Naive B cell (primary cell): ENCODE measurements around the gene UBR1. TPM values are rescaled to one million over a fixed set of nuclear protein-coding genes. Genes with fewer than 3 reads are reported as not detected.

Experiments used
- ATAC-seq, 2 donors: fragments of 150-1000 bp; cut with Tn5 transposase; 2 replicates each; pipeline ENCODE4 v1.10.0; 2021; ENCODE audit warnings: low read depth in 2 of 2, mild to moderate bottlenecking in 2 of 2, moderate library complexity in 2 of 2
- DNase-seq: peaks from one replicate; pipeline ENCODE4 v3.0.0; 2022
- H3K27ac Mint-ChIP-seq, 6 donors: one replicate each; pipeline ENCODE4 v1.8.0; 2020 to 2022; ENCODE audit warnings: mild to moderate bottlenecking in 6 of 6, mixed read lengths in 6 of 6, moderate library complexity in 5 of 6, inconsistent platforms in 2 of 6
- H3K27me3 Mint-ChIP-seq, 3 donors: one replicate each; pipeline ENCODE4 v1.8.0; 2021 to 2022; ENCODE audit warnings: mixed read lengths in 3 of 3, mild to moderate bottlenecking in 1 of 3
- H3K36me3 Mint-ChIP-seq, 2 donors: one replicate each; pipeline ENCODE4 v1.8.0; 2020 to 2022; ENCODE audit warnings: mixed read lengths in 2 of 2, inconsistent platforms in 1 of 2, mild to moderate bottlenecking in 1 of 2
- H3K4me1 Mint-ChIP-seq, 3 donors: one replicate each; pipeline ENCODE4 v1.8.0; 2020 to 2022; ENCODE audit warnings: mixed read lengths in 3 of 3, inconsistent platforms in 1 of 3, mild to moderate bottlenecking in 1 of 3, moderate library complexity in 1 of 3
- H3K4me3 Mint-ChIP-seq, 8 donors: one replicate each; pipeline ENCODE4 v1.8.0; 2020 to 2022; ENCODE audit warnings: mild to moderate bottlenecking in 8 of 8, mixed read lengths in 8 of 8, moderate library complexity in 8 of 8, inconsistent platforms in 2 of 8
- H3K9me3 Mint-ChIP-seq, 7 donors: one replicate each; pipeline ENCODE4 v1.8.0; 2020 to 2022; ENCODE audit warnings: mixed read lengths in 7 of 7, mild to moderate bottlenecking in 5 of 7, inconsistent platforms in 2 of 7, moderate library complexity in 1 of 7
- polyA plus RNA-seq, 6 donors: library from polyadenylated mRNA; unstranded; fragments of 300-500 nt; fragmentation: Illumina TruSeq; gene quantifications; one replicate each; pipeline ENCODE4 v1.2.3, GENCODE V29; 2021; ENCODE audit warnings: low read depth in 6 of 6

Gene UBR1
- polyA plus RNA-seq: 10 to 100 TPM; 16.7 to 32.8 (median 20.5) TPM

DNA sequence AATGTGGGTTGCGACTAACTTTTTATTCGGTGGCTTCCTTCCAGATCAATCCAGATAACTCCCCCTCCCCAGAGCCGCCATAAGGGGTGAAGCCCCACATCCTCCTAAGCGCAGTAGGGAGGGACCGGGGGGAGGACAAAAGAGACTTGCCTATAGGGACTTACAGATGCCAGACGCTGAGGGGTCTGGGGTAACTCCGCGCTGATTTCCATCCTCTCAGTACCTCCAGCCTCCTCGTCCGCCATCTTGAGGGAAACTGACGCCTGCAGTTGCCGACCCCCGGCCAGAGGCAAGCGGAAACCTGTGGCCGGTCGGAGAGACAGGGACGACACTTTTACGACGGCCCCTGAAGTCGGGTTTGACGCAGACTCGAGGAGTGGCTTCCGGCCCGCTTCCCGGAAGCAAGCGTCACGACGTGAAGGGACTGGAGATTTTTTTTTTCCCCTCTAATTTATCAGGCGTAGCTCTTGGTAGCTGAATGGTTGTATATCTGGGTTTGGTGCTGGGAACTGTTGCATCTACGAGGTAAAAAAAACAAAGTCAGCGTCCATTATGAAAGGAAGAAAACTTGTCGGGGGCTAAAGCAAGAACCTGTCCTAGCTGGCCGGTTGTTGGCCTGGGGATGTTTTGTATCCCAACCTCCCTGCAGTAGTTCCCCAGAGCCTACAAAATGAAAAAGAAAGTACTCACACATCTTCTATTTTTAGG lies at the start of gene UBR1:
TSS of gene UBR1 (minus strand) at position 261 of the 708 bp plus-strand sequence. CDS start at position 245, 16 bp downstream.
- DNase-seq (peak; percentile 90), ATAC-seq (peak; percentile 93)
- Mint-ChIP-seq H3K9me3 (no peaks in the 10 kb centered on the region), H3K4me3 (peak within 1 kb of the TSS; percentile 93 to 100 (median 98)), H3K36me3 (peaks cover 10 to 12% of the 10 kb centered on the region in 2 donors), H3K4me1 (peaks cover 40 to 51% (median 44%) of the 10 kb centered on the region in 3 donors), H3K27ac (peak within 1 kb of the TSS; percentile 98 to 99 (median 99)), H3K27me3 (peaks cover 0 to 6% (median 0%) of the 10 kb centered on the region in 3 donors)

DNA sequence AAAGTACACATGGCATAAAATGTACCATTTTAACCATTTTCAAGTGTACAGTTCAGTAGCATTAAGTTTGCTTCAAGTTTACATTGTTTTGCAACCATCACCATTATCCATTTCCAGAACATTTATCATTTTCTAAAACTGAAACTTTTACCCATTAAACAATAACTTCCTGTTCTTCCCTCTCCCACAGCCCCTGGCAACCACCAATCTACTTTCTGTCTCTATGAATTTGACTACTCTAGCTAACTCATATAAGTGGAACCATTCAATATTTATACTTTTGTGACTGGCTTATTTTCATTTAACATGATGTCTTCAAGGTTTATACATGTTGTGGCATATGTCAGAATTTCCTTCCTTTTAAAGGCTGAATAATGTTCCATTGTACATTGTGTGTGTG lies 47.4 kb upstream of the UBR1 start:
- Mint-ChIP-seq H3K36me3 (peaks cover 7 to 26% of the 10 kb centered on the region in 2 donors), H3K9me3 (no peaks in the 10 kb centered on the region), H3K4me3 (no peak overlapping the region), H3K4me1 (peaks cover 4 to 11% (median 5%) of the 10 kb centered on the region in 3 donors), H3K27me3 (no peaks in the 10 kb centered on the region), H3K27ac (peak overlapping the region in 1 of 6 donors; percentile 84)
- ATAC-seq (no peak), DNase-seq (no peak)

DNA sequence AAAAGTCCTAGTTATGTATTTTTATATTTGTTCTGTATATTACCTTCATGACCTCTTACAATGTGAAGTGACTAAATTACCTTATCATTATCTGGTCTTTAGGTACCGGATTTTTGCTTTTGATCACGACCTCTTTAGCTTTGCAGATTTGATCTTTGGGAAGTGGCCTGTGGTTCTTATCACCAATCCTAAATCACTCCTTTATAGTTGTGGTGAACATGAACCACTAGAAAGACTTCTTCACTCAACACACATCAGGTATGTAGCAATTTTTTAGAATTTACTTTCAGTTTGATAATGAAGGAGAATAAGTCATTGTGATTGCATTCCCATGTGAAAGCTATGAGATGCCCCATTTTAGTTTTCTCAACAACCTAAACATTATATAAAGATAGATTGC lies 45.9 kb upstream of the UBR1 start:
- peaks cover 4 to 6% (median 5%) of the 10 kb centered on the region in 3 donors for H3K4me1 Mint-ChIP-seq
- H3K4me3 Mint-ChIP-seq: no peak overlapping the region
- no peak for ATAC-seq
- H3K9me3 Mint-ChIP-seq: no peaks in the 10 kb centered on the region
- no peak for DNase-seq
- H3K36me3 Mint-ChIP-seq: peaks cover 7 to 23% of the 10 kb centered on the region in 2 donors
- H3K27me3 Mint-ChIP-seq: no peaks in the 10 kb centered on the region
- H3K27ac Mint-ChIP-seq: peak overlapping the region in 1 of 6 donors; percentile 59

DNA sequence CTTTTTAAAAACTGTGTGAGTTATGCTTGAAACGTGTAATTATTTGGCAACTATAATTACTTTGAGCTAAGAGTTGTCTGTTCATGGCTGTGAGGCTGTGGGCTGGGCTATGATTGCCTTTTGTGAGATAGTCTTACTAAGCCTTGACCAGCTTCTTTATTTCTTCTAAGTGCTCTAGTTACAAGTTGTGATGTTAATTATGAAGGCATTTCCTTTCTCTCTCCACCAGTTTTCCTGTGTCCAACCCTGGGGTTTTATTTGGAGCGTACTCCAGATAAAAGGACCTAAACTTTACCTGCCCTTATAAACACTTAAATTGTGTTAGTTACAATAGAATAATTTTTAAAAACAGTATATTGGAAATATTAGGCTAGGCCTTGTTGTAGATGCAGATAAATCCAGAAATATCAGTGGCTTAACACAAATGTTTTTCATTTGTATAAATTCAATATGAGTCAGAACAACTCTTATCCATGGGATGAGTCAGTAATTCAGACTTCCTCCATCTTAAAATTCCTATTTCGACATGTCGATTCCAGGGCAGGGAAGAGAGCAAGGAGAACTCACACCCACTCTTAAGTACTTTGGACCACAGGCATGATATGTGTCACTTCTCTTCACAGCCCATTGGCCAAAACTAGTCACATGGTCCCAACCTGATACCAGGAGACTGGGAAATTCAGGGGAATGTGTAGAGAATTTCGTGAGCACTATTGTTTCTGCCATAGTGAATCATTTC lies 44.5 kb upstream of the UBR1 start:
- DNase-seq: no peak
- Mint-ChIP-seq H3K27ac (no peak overlapping the region), H3K36me3 (peaks cover 7 to 30% of the 10 kb centered on the region in 2 donors), H3K27me3 (no peaks in the 10 kb centered on the region), H3K9me3 (no peaks in the 10 kb centered on the region), H3K4me1 (peaks cover 5 to 8% (median 6%) of the 10 kb centered on the region in 3 donors), H3K4me3 (no peak overlapping the region)
- ATAC-seq: no peak

DNA sequence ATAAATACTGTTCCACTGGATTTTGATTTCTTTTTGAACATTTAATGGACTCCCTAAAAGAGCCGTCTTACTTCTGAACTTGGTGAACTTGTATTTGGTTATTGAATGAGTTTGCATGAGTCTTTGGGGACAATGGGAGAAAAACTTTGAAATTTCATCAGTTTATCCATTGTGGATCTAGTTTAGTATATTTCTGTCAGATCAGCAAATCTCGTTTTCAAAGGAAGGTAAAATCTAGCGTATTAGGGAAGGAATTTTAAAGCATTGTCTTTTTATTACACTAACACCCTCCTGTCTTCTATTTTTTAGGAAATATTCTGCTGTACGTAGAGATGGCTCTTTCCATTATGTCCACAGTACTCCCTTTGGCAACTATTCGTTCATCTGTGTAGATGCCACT lies 40.3 kb upstream of the UBR1 start:
- Mint-ChIP-seq H3K27ac (peak overlapping the region in 1 of 6 donors; percentile 54), H3K4me1 (peaks cover 16 to 28% (median 21%) of the 10 kb centered on the region in 3 donors), H3K27me3 (no peaks in the 10 kb centered on the region), H3K4me3 (no peak overlapping the region), H3K9me3 (no peaks in the 10 kb centered on the region), H3K36me3 (peaks cover 8 to 27% of the 10 kb centered on the region in 2 donors)
- no peak for DNase-seq
- ATAC-seq: no peak

DNA sequence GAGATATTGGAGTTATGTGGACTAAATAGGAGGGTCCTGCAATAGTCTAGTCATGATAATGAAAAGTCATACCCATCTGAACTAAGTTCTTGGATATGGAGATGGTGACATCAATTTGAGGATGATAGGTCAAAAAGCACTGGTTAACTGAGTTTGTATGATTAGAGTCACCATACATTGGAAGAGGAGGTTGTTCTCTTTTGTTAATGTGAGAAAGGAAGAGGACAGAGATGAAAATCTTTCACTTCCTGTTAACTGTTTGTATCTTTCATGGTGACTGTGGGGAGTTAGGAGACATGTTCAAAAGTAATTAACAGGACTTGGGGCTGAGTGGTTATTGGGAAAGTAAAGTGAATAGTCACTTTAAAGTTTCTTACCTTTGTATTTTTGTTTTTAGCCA lies 38.7 kb upstream of the UBR1 start:
- H3K36me3 Mint-ChIP-seq: peaks cover 19 to 38% of the 10 kb centered on the region in 2 donors
- ATAC-seq (peak; percentile 88 to 90), DNase-seq (peak; percentile 32)
- peak overlapping the region in 3 of 6 donors; percentile 16 to 59 (median 23) for H3K27ac Mint-ChIP-seq
- H3K4me3 Mint-ChIP-seq: peak overlapping the region in 5 of 8 donors; percentile 2 to 59 (median 49)
- H3K9me3 Mint-ChIP-seq: no peaks in the 10 kb centered on the region
- peaks cover 16 to 31% (median 21%) of the 10 kb centered on the region in 3 donors for H3K4me1 Mint-ChIP-seq
- H3K27me3 Mint-ChIP-seq: no peaks in the 10 kb centered on the region

DNA sequence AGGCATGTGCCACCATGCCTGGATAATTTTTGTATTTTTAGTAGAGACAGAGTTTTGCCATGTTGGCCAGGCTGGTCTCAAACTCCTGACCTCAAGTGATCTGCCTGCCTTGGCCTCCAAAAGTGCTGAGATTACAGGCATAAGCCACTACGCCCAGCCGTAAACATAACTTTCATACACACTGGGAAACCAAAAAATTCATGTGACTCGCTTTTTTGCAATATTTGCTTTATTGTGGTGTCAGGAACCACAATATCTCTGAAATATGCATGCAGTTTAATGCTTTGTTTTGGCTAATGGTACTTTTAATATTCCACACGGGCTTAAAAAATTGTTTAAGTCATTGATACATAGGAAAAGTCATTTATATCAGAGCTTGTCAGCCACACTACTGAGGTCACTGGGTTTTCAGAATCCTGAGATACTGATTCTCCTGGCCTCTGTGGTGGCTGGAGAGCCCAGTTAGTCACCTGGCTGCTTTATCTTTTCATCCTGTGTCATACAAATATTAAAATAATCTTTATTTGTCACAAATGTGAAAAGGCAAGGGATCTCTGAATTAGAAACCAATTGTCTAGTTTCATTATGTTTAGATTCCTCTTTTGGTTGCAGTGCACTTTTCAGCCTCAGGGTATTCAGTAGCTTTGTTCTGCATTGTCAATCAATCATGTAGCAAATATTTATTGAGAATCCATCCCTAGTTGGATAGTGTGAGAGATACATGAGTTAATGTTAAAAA lies 37.5 kb upstream of the UBR1 start:
- Mint-ChIP-seq H3K4me3 (peak overlapping the region in 5 of 8 donors; percentile 39 to 63 (median 52)), H3K36me3 (peaks cover 30 to 41% of the 10 kb centered on the region in 2 donors), H3K9me3 (no peaks in the 10 kb centered on the region)

DNA sequence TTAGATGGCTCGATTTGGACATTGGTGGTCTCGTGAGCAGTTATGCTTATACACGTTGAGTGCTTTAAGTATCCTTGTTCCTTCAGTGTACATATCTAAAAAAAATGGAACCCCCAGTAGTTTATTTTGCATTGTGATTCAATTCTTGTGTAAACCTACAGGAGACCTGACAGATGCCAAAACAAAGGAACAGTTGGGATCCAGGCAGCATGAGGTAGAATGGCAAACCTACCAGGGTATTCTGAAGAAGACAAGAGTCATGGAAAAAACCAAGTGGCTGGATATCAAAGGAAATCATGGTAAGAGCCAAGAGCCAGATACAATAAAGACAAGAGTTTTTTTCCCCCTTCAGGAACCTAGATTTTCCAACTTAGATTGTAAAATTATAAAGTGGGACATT lies 29.5 kb upstream of the UBR1 start:
- Mint-ChIP-seq H3K36me3 (peaks cover 17 to 28% of the 10 kb centered on the region in 2 donors), H3K4me3 (peak overlapping the region in 4 of 8 donors; percentile 36 to 96 (median 92)), H3K27me3 (no peaks in the 10 kb centered on the region), H3K9me3 (no peaks in the 10 kb centered on the region), H3K27ac (peak overlapping the region in 2 of 6 donors; percentile 24 to 94), H3K4me1 (peaks cover 26 to 34% (median 32%) of the 10 kb centered on the region in 3 donors)
- no peak for ATAC-seq
- no peak for DNase-seq

More for the DNA sequence above, 37.5 kb upstream of the UBR1 start:
- no peaks in the 10 kb centered on the region for H3K27me3 Mint-ChIP-seq
- H3K27ac Mint-ChIP-seq: peak overlapping the region in 5 of 6 donors; percentile 35 to 74 (median 59)
- DNase-seq: peak; percentile 22
- ATAC-seq: peak; percentile 66 to 76
- peaks cover 21 to 35% (median 27%) of the 10 kb centered on the region in 3 donors for H3K4me1 Mint-ChIP-seq

DNA sequence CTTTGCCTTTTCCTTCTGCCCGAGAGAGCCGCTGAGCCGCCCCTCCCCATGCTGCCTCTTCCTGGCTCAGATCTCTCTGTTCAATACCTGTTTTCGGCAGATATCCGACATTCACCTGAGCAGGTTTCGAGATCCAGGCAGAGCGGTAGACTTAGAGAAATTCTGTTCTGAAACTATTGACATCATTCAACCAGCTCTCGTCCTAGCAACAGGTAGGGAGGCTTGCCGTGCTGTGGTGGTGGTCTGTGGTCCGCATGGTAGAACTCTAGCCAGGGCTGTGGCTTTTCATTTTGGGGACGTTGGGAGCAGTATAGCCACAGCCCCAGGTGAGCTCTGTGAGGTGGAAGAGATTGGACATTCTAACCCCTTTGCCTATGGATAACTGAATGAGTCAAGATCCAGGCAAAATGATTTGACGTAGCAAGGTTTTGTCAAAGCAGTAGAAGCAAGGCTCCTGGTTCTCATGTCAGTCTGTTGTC lies 28.4 kb upstream of the UBR1 start:
- no peak for DNase-seq
- peaks cover 24 to 32% (median 32%) of the 10 kb centered on the region in 3 donors for H3K4me1 Mint-ChIP-seq
- ATAC-seq: no peak

DNA sequence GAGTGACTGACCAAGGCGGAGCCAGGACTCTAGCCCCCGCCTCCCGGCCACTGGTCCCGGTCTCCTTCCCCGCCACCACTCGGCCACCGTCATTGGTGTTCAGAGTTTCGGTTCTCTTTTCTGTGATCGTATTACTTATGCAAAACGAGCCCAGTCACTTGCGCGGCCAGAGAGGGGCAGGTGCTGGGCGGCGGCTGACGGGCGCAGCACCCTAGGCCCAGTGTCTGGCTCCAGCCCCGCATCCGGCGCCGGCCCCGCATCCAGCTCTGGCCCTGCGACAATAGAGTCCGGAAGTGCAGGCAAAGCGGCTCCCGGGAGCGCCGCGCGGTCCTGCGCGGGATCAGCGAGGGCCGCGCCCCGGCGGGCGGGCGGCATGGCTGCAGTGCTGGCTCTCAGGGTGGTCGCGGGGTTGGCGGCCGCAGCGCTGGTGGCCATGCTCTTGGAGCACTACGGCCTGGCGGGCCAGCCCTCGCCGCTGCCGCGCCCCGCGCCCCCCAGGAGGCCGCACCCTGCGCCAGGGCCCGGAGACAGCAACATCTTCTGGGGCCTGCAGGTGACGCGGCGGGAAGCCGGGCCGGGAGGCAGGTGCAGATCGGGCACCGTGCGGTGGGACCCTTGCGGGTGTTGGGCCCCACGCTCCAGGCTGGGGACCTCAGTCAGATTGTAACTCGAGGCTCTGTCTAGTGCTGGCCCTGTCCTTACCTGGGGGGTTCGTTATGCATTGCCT lies 27.8 kb upstream of the UBR1 start, which contains the start of gene TMEM62:
TSS of gene TMEM62 (plus strand) at position 157 of the 727 bp plus-strand sequence. CDS start at position 374, 217 bp downstream.
- DNase-seq: peak; percentile 90
- Mint-ChIP-seq H3K36me3 (peaks cover 6 to 16% of the 10 kb centered on the region in 2 donors), H3K27me3 (no peaks in the 10 kb centered on the region), H3K4me3 (peak within 1 kb of the TSS; percentile 89 to 97 (median 95)), H3K4me1 (peaks cover 20 to 32% (median 28%) of the 10 kb centered on the region in 3 donors), H3K9me3 (peaks cover 0 to 12% (median 8%) of the 10 kb centered on the region in 7 donors), H3K27ac (peak within 1 kb of the TSS; percentile 94 to 98 (median 98))
- peak; percentile 92 to 93 for ATAC-seq

More for the DNA sequence above, 28.4 kb upstream of the UBR1 start:
- Mint-ChIP-seq H3K4me3 (peak overlapping the region; percentile 88 to 97 (median 94)), H3K36me3 (peaks cover 12 to 19% of the 10 kb centered on the region in 2 donors), H3K27me3 (no peaks in the 10 kb centered on the region), H3K9me3 (peaks cover 0 to 6% (median 3%) of the 10 kb centered on the region in 7 donors), H3K27ac (peak overlapping the region; percentile 72 to 98 (median 95))

DNA sequence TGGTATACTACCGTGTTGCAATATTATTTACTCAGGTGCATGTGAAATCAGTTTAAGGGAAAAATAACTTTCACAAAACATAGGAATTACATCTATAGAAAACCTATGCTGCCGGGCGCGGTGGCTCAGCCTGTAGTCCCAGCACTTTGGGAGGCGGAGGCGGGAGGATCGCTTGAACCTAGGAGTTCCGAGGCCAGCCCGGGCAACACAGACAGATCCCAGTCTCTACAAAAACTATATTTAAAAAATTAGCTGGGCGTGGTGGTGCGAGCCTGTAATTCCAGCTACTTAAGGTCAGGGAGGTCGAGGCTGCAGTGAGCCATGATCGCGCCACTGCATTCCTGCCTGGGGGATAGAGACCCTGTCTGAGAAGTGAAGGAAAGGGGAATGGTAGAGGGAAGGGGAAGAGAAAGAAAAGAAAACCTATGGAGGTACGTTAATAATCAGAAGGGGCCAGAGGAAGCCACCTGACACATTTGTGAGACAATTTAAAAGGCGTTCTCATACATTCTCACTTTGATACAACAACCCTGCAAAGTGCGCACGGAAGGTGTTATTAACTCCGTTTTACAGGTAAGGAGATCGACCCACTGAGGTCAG lies 27.1 kb upstream of the UBR1 start:
- ATAC-seq (peak; percentile 13 to 29), DNase-seq (no peak)
- H3K4me3 Mint-ChIP-seq: peak overlapping the region; percentile 83 to 96 (median 94)
- H3K4me1 Mint-ChIP-seq: peaks cover 20 to 30% (median 24%) of the 10 kb centered on the region in 3 donors
- peaks cover 0 to 9% of the 10 kb centered on the region in 2 donors for H3K36me3 Mint-ChIP-seq
- no peaks in the 10 kb centered on the region for H3K27me3 Mint-ChIP-seq
- H3K9me3 Mint-ChIP-seq: peaks cover 0 to 19% (median 8%) of the 10 kb centered on the region in 7 donors
- H3K27ac Mint-ChIP-seq: peak overlapping the region; percentile 94 to 98 (median 96)

DNA sequence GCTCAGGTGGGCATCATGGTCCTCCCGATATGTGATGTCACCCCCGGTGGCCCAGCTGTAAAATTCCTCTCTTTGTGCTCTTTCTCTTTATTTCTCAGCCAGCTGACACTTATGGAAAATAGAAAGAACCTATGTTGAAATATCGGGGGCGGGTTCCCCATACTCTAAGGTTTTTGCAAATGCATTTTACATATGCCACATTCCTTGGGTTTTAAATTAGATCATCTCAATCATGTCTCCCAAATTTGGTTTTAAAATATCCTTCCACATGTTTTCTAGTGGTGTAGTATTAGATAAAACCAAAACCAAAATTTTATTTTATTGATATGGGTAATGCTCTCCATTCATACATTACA lies 23.1 kb upstream of the UBR1 start:
- Mint-ChIP-seq H3K27ac (no peak overlapping the region), H3K4me3 (no peak overlapping the region), H3K27me3 (no peaks in the 10 kb centered on the region), H3K4me1 (peaks cover 7 to 11% (median 9%) of the 10 kb centered on the region in 3 donors), H3K9me3 (peaks cover 0 to 19% (median 8%) of the 10 kb centered on the region in 7 donors), H3K36me3 (no peaks in the 10 kb centered on the region)
- no peak for ATAC-seq
- DNase-seq: no peak
